ENCODE data around the gene RBM42.
"Not testable (repeated sequence)": the region's sequence is repeated elsewhere in the genome, so short reads cannot be mapped to it uniquely, and the experiment has no call there.

Gene RBM42

GRCh38 chr19:35628565-35629331 is at the start of gene RBM42:
Gene RBM42 (plus strand): TSS chr19:35629036. CDS start chr19:35629154, 118 bp downstream.
- DNase-seq = peak; percentile 99

GRCh38 chr19:35582760-35583159 is 46.1 kb upstream of the RBM42 start:
- DNase-seq = no peak

- no peak for DNase-seq
These were observed 43.0 kb upstream of the RBM42 start, which contains the start of gene PMIS2 for GRCh38 chr19:35585848-35586247. Gene PMIS2 (plus strand): TSS chr19:35586173. CDS start chr19:35586260, 87 bp downstream.

GRCh38 chr19:35587321-35587720 is 41.5 kb upstream of the RBM42 start:
- DNase-seq = no peak

GRCh38 chr19:35590875-35591274 is 38.0 kb upstream of the RBM42 start:
- no peak for DNase-seq

GRCh38 chr19:35592226-35592625 is 36.6 kb upstream of the RBM42 start:
- peak; percentile 26 for DNase-seq

- DNase-seq = not testable (repeated sequence)
These were observed 33.8 kb upstream of the RBM42 start for GRCh38 chr19:35595026-35595425.

GRCh38 chr19:35595928-35596327 is 32.9 kb upstream of the RBM42 start:
- DNase-seq = no peak

- peak; percentile 26 for DNase-seq
These were observed 32.4 kb upstream of the RBM42 start for GRCh38 chr19:35596366-35596999.

- DNase-seq = no peak
These were observed 26.9 kb upstream of the RBM42 start for GRCh38 chr19:35601971-35602370.

GRCh38 chr19:35604436-35604835 is 24.4 kb upstream of the RBM42 start:
- not testable (repeated sequence) for DNase-seq

- not testable (repeated sequence) for DNase-seq
These were observed 21.7 kb upstream of the RBM42 start for GRCh38 chr19:35607170-35607569.

- DNase-seq = no peak
These were observed 21.2 kb upstream of the RBM42 start for GRCh38 chr19:35607661-35608060.

- no peak for DNase-seq
These were observed 20.6 kb upstream of the RBM42 start for GRCh38 chr19:35608251-35608650.

- peak; percentile 40 for DNase-seq
These were observed 18.9 kb upstream of the RBM42 start for GRCh38 chr19:35609851-35610353.

GRCh38 chr19:35612224-35612558 is 16.6 kb upstream of the RBM42 start:
- no peak for DNase-seq

GRCh38 chr19:35612559-35613321 is 16.1 kb upstream of the RBM42 start, which contains the start of gene HAUS5:
Gene HAUS5 (plus strand): TSS chr19:35612735. CDS start chr19:35612795, 60 bp downstream.
- peak; percentile 91 for DNase-seq

- no peak for DNase-seq
These were observed 15.3 kb upstream of the RBM42 start for GRCh38 chr19:35613574-35613973.

GRCh38 chr19:35615036-35615435 is 13.8 kb upstream of the RBM42 start:
- no peak for DNase-seq

GRCh38 chr19:35618857-35619256 is 10.0 kb upstream of the RBM42 start:
- no peak for DNase-seq

- DNase-seq = no peak
These were observed 9.4 kb upstream of the RBM42 start for GRCh38 chr19:35619290-35619923.

- no peak for DNase-seq
These were observed 8.8 kb upstream of the RBM42 start for GRCh38 chr19:35620001-35620400.

- no peak for DNase-seq
These were observed 7.1 kb upstream of the RBM42 start for GRCh38 chr19:35621708-35622107.
